PC-9 (cell line): ENCODE results near the gene SUN1.

ENCODE experiments used
- CTCF ChIP-seq: fragments of 200-600 bp; sonication (generic); conservative IDR thresholded peaks from 2 replicates; pipeline ENCODE4 v1.6.1; 2017; ENCODE audit warnings: mixed run types, antibody characterized with exemption, mild to moderate bottlenecking, moderate library complexity
- EZH2 ChIP-seq: fragments of 200-600 bp; sonication (generic); IDR thresholded peaks from 2 replicates; pipeline ENCODE4 v1.8.0; 2017; ENCODE audit warnings: antibody characterized with exemption, low read depth

DNA sequence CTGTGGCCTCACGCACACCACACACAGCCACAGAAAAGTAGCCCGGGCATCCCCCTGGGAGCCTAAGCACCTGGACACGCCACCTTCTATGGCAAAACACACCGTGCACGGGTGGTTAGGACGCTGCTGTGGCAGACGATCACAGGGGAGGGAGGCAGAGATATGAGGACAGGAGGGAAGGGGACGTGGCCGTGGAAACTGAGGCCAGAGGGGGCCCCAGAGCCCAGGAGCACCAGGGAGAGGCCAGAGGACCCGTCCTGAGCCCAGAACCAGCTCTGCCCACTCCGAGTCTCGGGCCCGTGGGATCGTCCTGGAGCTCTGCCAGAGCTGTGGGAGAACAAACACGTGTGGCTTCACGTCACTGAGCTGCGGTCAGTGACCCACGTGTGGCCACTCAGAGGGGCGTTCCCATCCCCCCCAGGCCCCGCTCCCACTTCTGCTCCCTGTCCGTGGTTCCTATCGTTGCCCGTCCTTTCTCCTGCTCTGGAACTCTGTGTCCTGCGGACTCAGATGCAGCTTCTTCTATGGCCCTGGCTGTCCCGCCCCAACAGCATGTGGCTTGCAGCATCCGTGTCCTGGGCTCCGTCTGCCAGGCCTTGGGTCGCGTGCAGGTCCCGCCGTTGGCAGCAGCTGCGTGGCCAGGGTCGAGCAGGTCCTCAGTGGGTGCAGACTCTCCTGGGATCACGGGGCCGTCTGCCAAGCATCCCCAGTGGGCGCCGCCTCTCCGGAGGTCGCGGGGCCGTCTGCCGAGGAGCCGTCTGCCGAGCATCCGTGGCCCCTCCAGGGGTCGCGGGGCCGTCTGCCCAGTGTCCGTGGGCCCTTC lies 75.1 kb downstream of the SUN1 start:
- TF ChIP-seq EZH2: no peak
- TF ChIP-seq CTCF: no peak
